HL-60 (cell line): Measurements from ENCODE around the gene CIROP.

Source experiments
- DNase-seq, 2 experiments: peaks; one replicate each; pipeline ENCODE4 v3.0.0-alpha.2; 2010 to 2020; ENCODE audit warnings: low read depth in 1 of 2, low spot score in 1 of 2
- H3K27ac ChIP-seq: fragments of 250-450 bp; sonication (Bioruptor Pico); replicated peaks from 2 replicates; pipeline ENCODE4 v1.5.1; 2020; ENCODE audit warnings: mild to moderate bottlenecking, moderate library complexity
- H3K27me3 ChIP-seq: fragments of 250-450 bp; sonication (Bioruptor Pico); 2 replicates; pipeline ENCODE4 v1.5.1; 2021; ENCODE audit warnings: mild to moderate bottlenecking, moderate library complexity; ENCODE audit not compliant: insufficient read depth, poor library complexity, severe bottlenecking
- H3K4me3 ChIP-seq: replicated peaks from 2 replicates; pipeline ENCODE4 v1.5.1; 2011; ENCODE audit warnings: mild to moderate bottlenecking, control low read depth, low read length; ENCODE audit not compliant: insufficient read depth
- CTCF ChIP-seq: IDR thresholded peaks from one replicate; pipeline ENCODE4 v1.5.1; 2011; ENCODE audit warnings: low read length, control low read depth, inconsistent platforms; ENCODE audit not compliant: insufficient read depth
- GABPA ChIP-seq: IDR thresholded peaks from 2 replicates; pipeline ENCODE4 v1.6.1; 2012; ENCODE audit warnings: low read depth
- POLR2AphosphoS5 ChIP-seq: IDR thresholded peaks from 2 replicates; pipeline ENCODE4 v1.6.1; 2012; ENCODE audit warnings: low read depth
- REST ChIP-seq: IDR thresholded peaks from 2 replicates; pipeline ENCODE4 v1.6.1; 2012; ENCODE audit warnings: low read depth; ENCODE audit not compliant: insufficient replicate concordance
- SPI1 ChIP-seq: IDR thresholded peaks from 2 replicates; pipeline ENCODE4 v1.6.1; 2012; ENCODE audit warnings: low read depth, mild to moderate bottlenecking, borderline replicate concordance

Gene CIROP

DNA sequence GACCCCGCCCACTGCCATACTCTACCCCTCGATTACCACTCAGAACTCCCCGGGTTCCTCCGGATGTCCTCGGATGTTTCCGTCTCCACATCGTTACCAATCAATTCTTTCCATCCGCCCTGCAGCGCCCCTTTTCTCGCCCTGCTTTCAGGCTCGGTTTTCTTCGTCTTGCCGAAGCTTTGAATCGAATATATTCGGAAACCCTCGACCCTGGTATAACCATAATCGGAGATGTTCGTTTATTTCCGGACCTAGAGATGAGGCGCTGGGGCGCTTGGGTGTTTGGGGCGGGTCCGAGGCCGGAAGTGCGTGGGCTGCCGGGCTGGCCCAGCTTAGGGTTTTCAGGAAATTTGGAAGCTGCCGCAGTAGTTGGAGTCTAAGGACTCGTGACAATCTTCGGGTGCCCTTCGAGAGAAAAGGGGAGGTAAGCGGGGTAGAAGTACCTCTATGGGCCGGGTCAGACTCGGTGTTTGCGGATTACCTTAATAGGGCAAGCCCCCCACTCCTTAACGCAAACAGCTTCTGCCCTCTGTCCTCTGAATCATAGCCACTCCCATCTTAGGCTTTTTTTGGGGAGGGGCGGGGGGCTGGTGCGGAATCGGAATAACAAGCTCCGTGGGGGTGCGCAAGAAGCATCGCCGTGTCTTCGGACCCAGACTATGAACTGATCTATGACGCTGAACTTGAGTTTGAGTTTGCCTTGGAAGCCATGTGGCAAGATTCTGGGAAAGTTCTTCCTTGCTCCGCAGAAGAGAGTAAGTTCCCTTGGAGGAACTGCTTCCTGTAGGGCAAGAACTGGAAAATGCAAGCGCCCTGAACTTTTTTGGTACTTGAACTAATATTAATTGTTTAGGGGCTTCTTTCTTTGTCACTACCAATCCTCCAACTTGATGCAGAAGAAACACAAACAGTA is 9.3 kb downstream of the CIROP start, which contains the start of gene C14orf119:
Gene C14orf119, plus strand, starts transcription at position 310 of the 913 bp plus-strand sequence. CDS start 2,154 bp downstream, outside the sequence.
- Histone ChIP-seq H3K4me3 (peak within 1 kb of the TSS; percentile 88), H3K27me3 (no peaks in the 10 kb centered on the region), H3K27ac (peak within 1 kb of the TSS; percentile 97)
- TF ChIP-seq SPI1 (peak; percentile 32; the same call in 1 of the 2 replicates), POLR2AphosphoS5 (peak; percentile 24; the same call in 1 of the 2 replicates), GABPA (0 out of 2 replicates have a peak, but pooled peaks have one; percentile 25), CTCF (no peak), REST (peak; percentile 29)
- peak; percentile 97 to 100 for DNase-seq

- Histone ChIP-seq H3K4me3 (peak within 1 kb of the TSS; percentile 88), H3K27me3 (no peaks in the 10 kb centered on the region), H3K27ac (peak within 1 kb of the TSS; percentile 97)
- peak; percentile 85 to 87 for DNase-seq
- TF ChIP-seq REST (peak; percentile 75), GABPA (no peak), CTCF (no peak), SPI1 (no peak), POLR2AphosphoS5 (peak; percentile 78)
These were observed 10.1 kb downstream of the CIROP start, which contains the start of gene ACIN1 for GRCh38 chr14:23094666-23095195. TSS of gene ACIN1 (minus strand) at chr14:23095136. CDS start at chr14:23095112, 24 bp downstream.

GRCh38 chr14:23093991-23094665 is 10.7 kb downstream of the CIROP start:
- H3K27ac ChIP-seq = peak overlapping the region; percentile 97
- no peak for DNase-seq
- no peaks in the 10 kb centered on the region for H3K27me3 ChIP-seq
- TF ChIP-seq POLR2AphosphoS5 (no peak), GABPA (no peak), REST (no peak), SPI1 (no peak)
- peak overlapping the region; percentile 85 for H3K4me3 ChIP-seq
